GM21390 (cell line): ENCODE measurements around the gene CELF4.

Source experiments
- ATAC-seq: cut with Tn5 transposase; IDR thresholded peaks from one replicate; pipeline ENCODE4 v1.9.1; 2021; ENCODE audit not compliant: unreplicated experiment

The CELF4 gene

DNA sequence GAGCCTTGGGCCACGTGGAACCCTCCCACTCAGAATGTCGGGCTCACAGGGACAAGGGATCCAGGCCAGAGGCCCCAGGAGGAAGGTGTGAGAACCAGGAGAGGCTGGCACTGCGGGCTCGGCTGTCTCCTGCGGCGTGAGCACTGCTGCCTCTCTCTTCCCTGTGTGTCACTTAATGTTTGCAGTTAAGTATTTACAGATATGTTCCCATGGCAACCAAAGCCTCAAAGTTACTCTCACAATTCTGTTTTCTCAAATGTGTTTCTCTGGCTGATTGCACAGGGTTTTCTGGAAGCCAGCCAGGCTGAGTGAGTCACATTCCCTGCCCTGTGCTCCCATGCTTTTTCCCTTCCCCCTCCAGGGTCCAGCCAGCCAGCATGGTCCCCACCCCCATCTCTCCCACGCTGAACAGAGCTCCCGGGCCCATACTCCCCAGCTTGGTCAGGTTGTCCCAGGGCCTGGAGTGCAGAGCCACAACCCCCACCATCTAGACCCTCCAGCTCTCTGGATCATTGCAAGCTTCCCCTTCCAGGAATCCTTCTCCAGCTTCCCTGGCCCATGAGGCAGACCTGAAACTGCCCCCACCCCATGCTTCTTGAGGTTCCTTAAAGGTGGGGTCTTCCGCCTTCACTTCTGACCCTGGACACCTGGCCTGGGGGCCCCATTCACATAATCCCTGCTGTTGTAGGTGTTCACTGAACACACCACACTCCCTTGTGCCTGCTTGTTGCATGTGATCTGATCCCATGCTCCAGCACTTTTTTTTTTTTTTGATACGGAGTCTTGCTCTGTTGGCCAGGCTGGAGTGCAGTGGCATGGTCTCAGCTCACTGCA lies 265.9 kb downstream of the CELF4 start:
- ATAC-seq: peak; percentile 83

DNA sequence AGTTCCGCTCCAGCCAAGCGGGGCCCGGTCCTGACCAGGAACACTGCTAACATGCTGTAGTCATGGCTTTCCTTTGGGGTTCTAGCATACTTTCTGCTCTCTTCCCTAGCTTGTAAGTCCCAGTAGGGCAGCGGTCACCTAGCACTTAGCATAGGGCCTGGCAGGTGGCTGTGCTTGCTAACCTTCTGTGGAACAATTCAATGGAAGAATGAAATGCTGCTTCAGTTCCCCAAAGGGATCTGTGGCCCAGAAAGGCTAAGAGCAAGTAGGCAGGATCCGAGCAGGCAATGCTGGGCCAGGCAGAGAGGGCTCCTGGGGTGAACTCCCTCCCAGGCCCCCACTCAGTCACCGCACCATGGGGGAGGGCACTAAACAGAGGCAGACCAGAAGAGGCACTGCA lies 266.8 kb downstream of the CELF4 start:
- ATAC-seq: no peak

DNA sequence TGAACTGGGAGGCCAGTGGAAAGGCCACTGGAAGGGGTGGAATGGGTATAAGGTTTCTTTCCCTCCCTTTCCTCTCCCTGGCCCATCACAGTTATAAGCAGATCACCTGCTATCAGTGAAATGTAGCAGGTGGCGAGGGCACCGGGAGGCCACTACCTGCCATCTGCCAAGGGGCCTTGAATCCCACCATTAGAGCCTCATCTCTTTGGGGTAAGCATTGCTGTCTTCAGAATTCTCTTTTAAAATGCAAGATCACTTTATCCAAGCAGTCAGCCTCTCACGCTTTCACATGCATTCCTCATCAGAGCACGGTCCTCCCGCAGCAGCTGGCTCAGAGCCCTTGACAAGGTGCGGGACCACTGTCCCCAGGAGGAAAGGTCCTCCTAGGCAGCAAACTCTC lies 268.5 kb downstream of the CELF4 start:
- ATAC-seq: no peak

DNA sequence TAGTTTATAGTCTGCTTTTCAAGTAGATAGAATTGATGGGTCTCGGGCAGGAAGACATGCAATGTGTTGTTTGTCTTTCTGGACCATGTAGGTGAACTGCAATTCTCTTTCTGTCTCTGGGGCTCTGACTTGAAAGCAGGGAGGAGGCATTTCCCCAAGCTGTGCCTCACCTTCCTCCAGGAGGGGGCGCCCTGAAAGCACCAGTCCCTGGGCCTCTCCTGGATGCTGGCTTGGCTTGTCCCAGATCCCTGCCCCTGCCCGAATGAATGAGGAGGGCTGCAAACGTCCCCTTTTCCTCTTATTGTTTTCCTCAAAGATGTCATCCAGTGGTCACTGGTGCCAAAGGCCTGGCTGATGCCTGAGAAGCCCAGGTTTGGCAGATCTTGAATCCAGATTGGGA lies 270.6 kb downstream of the CELF4 start:
- ATAC-seq: no peak

DNA sequence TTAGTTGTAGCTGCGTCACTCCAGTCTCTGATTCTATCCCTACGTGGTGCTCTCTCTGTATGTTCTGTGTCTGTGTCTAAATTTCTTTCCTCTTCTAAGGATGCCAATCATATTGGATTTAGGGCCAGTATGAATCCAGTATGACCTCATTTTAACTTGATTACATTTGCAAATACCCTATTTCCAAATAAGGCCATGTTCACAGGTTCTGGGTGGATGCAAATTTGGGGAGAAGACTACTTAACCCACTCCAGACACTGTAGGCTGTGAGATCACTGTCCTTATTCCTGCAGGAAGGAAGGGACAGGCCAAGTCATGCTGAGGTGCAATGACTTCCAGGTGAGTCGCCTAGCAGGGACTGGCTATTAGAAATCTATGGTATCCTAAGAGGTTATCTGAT lies 272.2 kb downstream of the CELF4 start:
- ATAC-seq: no peak

DNA sequence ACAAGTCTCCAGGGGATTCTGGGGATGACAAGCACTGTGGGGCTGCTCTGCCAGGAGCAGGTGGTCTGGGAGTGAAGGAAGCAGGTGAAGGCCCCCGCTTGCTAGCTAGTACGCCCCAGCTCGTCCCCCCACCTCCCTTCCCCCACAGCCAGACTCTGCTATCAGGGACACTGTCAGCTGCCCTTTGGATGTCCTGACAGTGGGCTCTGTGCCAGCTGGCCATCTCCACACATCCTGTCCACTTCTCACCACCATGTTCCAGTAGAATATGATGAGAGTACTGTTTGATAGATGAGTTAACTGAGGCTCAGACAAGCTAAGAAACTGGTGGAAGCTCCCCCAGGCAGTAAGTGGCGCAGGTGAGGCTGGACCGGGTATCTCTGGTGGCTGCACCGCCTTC lies 276.2 kb downstream of the CELF4 start:
- ATAC-seq: no peak

DNA sequence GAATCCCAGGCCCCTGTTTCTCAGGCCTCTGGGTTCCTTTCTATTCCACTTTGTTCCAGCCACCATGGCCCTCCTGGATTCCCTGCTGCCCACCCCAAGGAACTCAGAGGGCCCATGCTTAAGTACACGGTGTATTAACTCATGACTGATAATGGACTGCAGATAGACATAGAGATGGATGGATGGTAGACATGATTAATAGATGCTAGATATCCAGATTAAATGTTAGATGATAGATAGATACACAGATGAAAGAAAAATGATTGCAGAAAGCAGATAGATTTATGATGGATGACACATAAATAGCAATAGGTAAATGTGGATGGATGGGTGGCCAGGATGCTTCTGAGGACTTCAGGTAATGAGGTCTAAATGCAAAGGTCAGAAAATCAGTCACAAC lies 278.0 kb downstream of the CELF4 start:
- ATAC-seq: no peak

DNA sequence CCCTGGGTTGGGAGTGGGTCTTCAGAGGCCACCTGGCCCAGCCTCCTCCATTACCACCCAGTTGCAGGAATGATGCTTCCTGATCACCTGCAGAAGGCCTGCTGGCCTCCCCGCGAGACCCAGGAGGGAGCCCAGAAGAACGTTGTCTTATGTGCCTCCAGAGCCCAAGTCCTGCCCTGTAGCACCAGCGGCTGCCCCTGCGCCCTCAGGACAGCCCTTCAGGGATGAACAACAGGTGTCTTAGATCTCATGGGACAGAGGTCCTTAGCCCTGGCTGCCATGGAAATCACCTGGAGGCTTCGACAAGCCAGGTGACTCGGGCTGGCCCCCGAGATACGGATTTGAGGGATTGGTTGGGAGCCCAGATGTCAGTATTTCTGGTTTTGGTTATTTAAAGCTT lies 278.8 kb downstream of the CELF4 start:
- no peak for ATAC-seq

DNA sequence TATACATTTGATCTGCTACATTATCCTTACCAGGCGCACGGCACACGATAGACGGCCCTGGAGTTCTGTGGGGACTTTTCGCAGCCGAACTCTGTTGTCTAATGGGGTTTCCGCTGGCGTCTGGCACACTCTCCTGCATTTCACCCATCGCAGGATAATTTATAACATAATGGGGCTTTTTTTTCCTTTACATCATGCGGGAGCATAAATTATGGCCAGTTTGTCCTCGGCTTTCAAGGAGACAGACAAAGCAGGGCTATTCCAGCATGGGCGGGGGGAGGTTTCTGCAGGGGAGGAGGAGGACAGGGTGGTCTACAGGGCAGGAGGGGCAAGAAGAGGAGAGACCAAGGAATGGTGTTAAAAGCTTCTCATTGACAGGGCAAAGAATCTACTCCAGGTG lies 279.8 kb downstream of the CELF4 start:
- no peak for ATAC-seq

DNA sequence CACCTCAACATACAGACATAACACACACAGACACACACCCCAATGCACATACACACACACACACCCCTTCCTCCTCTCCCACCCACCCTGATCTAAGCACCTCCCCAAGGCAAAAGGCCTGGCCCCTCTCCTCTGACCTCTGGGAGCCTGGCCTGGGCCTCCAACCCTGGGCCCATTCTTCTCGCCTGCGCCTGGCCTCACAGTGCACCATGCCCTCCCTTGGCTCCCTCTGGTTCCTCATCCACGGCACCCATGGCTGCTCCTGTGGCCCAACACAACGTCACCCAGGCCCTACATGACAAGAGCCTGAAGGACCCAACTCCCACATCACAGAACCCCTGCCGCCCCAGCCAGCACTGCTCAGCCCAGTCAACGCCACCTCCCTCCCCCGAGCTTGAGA lies 281.3 kb downstream of the CELF4 start:
- no peak for ATAC-seq

DNA sequence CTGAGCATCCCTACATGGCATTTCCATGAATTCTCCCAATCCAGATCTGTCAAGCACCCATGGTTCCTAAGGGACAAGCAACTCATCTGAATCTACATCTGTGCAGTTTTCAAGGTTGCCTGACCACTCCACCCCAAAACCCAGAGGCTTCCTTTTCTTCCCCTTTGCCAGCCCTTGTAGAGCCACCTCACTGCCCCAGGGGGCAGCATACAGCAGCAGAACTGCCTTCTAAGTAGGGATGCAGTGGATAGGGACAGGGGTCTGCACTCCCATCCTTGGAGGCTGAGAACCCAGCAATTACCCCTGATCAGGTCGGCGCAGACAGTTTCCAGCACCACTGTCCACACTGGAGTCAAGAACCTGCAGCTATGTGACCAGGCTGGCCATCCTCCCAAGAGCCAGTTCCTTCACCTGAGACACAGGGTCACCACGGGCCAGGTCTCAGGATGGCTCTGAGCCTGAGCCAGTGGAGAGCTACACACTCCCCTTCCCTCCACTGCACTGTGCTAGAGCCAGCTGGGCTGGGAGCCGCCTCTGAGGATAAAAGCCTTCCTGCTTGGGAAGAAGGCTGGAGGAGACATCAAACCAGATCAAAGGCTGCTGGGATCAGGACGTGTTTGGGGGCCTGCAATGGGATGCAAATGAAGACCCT lies 283.1 kb downstream of the CELF4 start:
- ATAC-seq: no peak

DNA sequence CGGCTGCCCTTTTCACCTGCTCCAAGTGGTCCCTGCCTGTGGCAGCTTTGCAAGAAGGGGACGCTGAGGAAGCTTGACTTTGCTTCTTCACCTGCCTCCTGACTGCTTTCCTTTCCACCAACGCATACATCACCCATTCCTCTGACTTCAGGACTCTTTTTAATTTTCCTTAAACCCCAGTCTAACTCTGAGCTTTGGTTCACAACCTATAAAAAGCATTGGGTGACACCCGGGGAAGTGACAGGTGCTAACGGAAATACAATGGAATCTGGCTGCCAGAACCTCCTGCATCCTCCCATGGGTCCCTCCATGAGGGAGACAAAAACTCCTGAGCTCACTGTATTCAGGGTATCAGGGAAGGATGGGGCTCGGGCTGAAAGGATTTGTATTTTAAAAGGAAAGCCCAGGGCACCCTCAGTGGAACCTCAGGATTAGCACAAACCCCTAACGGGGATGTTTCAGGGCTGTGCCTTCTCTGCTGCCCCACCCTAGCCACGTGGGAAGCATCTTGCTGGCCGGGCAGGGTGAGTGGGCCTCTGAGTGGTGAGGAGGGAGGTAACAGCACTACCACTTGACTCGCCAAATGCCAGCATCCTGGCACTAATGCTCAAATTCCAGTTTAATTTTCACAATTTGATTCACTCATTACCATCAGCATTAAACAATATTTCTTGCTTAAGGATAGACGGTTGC lies 284.8 kb downstream of the CELF4 start:
- ATAC-seq: no peak

DNA sequence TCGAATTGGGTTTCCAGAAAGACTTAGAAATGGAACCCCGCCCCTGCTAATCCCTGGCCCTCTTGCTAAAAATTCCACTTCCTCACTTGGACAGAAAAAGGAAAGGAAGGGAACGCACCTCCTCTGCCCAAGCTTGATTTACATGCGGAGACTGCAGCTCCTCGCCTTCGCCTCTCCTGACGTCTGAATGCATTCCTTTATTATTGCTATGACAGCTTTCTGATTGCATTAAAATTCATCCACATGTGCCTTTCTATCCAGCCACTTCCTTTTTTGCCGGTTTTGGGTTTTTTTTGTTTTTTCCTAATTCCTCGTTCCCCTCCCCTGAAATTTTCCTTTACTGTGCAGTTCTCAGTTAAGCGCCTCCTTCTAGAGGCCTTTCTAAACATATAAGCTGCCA lies 287.8 kb downstream of the CELF4 start:
- no peak for ATAC-seq

DNA sequence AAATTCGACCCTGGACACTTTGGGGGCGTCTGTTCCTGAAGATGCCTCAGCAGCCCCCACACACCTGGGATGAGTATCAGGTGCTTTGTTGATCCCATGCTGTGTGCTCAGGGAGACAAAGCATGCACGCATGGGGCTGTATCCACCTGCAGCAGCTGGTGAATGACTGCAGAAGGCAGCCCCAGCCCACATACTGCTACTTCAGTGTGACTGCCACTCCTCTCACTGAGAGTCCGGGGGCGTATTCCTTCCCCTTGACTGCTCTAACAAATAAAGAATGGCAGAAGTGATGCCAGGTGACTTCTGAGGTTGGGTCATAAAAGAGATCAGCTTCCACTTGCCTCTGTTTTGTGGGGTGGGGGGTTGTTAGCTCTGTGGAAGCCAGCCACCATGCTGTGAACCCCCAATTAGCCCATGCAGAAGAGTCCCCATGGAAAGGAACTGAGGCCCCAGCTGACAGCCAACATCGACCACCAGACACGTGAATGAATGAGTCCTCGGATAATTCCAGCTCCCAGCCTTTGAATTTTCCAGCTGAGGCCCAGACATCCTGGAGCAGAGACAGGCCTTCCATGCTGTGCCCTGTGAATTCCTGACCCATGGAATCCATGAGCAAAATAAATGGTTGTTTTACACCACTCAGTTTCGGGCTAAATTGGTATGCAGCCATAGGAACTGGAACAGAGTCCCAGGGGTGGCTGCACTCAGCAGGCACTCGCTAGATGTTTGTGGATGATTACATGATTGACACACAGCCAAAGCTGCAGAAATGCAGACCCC lies 289.3 kb downstream of the CELF4 start:
- ATAC-seq: no peak

DNA sequence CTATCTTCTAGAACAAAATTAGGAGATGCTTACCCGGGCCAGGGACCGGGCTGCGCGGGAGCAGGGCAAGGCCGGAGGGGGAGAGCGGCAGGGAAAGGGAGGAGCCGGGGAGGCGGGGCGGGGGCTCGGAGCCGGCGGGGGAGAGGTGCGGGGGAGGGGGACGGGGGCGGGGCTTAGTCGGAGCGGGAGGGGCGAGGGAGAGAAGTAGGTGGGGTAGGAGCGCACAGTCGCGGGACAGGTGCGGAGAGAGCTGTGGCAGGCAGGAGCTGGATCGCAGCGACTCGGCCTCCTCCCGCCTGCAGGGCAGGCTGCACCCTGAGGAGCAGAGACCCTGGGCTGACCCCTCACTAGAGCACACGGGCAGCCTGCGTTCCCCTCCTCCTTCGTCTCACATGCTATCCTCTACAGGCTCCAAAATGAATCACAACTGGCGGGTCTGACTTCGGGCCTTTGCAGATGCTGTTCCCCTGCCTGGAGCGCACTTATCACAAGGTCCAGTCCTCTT lies 290.3 kb downstream of the CELF4 start:
- no peak for ATAC-seq

DNA sequence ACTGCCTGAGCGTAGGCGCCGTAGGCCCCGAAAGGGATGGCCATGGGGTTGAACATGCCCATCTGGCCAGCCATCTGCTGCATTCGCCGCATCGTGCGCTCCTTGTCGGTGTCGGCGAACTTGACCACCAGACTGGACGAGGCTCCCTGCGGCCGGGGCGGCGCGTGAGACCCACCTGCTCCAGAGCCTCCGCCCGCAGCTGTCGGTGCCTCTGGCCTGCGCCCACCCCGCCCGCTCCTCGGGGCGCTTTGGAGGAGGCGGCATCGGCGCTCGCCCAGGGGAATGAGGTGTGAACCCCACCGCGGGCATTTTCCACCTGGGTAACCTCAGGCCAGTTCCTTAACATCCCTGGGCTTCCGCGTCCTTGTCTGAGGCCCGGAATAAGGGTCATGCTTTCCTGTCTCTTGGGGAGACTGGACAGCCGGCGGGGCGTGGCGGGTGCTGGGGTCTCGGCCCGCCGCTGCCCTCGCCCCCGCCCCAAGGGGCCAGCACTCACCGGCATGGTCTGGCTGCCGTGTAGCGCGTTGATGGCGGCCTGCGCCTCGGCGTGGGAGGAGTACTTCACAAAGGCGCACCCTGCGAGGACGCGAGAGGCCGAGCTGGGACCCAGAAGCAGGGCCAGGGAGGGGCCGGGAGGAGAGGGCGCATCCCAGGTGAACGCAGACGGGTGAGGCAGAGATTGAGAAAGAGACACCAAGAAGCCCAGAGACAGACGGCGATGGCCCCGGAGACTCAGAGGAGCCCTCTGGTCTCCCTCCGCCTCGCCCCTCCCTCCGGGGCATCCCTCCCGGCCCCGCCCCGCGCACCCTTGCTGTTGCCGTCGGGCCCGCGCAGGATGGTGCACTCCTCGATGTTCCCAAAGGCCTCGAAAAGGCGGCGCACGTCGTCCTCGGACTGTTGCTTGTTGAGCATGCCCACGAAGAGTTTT lies 291.0 kb downstream of the CELF4 start:
- ATAC-seq: no peak

DNA sequence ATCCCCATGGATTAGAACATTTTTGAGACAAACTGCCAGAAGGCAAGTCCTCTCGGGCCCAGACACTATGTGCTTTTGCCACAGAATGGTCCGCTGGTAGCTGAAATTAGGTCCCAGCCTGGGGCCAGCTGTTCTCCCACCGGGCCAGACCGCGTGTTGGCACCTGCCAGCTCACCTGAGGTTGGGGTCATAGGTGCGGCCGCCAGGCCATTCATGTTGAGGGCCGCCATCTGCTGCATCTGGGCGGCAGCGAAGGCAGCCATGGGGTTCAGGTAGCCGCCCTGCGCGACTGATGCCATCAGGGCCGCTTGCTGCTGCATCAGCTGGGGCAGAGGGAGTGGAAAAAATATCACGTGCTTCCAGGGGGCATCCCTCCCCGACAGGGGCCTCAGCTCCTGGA lies 292.8 kb downstream of the CELF4 start:
- no peak for ATAC-seq

DNA sequence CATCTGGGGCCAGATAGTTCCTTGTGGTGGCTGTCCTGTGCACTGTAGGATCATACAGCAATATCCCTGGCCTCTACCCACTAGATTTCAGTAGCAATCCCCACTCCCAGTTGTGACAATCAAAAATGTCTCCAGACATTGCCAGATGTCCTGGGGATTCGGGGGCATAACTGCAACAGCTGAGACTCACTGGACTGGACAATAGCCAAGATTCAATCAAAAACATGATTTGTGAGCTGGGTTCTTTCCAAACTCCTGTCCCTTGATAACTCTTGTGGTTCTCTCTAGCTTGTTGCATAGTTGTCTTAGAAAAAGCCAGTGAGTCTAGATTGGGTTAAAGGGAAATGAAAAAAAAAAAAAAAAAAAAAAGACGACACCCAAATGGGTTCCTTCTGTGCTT lies 293.4 kb downstream of the CELF4 start:
- ATAC-seq: no peak

DNA sequence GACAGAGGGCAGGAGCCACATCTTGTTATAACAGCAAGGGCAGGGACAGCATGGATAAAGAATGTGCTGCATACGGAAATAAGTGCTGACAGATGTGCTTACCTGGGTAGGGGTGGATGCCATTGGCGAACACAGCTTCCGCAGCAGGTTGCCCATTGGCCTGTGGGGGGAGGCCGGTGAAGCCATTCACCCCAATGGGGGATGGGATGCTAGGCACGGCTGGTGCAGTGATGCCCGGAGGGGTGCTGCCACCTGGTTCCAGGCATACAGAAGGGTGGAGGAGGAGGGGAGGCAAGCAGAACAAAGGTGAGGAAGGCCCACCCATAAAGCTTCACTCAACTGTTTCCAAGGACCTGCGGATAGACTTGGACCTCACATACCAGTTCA lies 294.9 kb downstream of the CELF4 start:
- no peak for ATAC-seq

DNA sequence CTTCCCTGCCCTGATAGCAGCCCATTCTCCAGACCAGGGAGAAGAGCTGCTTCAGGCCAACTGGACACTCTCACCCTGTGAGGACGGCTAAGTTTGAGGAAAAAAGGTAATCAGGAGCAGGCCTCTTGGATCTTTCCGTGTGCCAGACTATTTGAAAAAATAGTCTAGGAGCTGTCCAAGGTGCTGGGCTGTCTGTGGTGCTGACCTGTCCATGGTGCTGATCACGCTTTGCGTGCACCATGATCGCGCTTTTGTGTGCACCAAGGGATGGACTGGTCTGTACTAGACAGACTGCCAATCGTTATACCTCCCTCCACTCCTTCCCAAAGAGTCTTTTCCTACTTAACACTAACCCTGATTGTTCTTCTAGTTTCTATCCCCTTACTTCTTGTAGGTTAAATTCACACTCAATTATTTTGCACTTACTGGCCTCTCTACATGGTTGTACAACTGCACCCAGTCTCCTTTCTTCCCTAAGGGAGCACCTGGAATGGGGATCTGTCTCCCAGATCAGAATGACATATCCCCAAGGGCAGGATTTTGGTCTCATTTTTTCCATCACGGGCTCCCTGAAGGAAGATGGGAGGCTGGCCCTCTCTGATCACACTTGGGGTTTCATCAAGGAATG lies 295.4 kb downstream of the CELF4 start:
- no peak for ATAC-seq
